Measurements from ENCODE around the gene SCTR. TPM values are rescaled to one million over a fixed set of nuclear protein-coding genes. Genes with fewer than 3 reads are reported as not detected.
A peak's percentile ranks its signal among the peaks of the same experiment; 100 is the strongest.

SCTR gene
- total RNA-seq, 1 experiment from 2014 or later = not detected

GRCh38 chr2:119494163-119494790, 30.0 kb downstream of the SCTR start:
- ATAC-seq = peak; percentile 49
- DNase-seq (ENCODE audit: low spot score) = no peak
- POLR2A ChIA-PET = interaction anchor here (0.7 kb wide), 1 partner anchor 114 kb away, joined by 4 read pairs; no protein-coding TSS in a partner anchor
- Mint-ChIP-seq H3K27ac (no peak overlapping the region), H3K9me3 (peaks cover 21% of the 10 kb centered on the region), H3K27me3 (ENCODE audit: low read depth) (peaks cover 13% of the 10 kb centered on the region), H3K4me3 (no peak overlapping the region), H3K36me3 (peaks cover 3% of the 10 kb centered on the region), H3K4me1 (peaks cover 9% of the 10 kb centered on the region)
- TF ChIP-seq FOXP4 (CRISPR knock-in tag; IDR thresholded peaks at IDR 0.05) (no peak), PRDM15 (CRISPR knock-in tag; IDR thresholded peaks at IDR 0.05) (no peak), TCF7 (CRISPR knock-in tag; IDR thresholded peaks at IDR 0.05; ENCODE audit: low read depth) (no peak), ZNF423 (CRISPR knock-in tag; IDR thresholded peaks at IDR 0.05) (no peak), ZNF671 (CRISPR knock-in tag; IDR thresholded peaks at IDR 0.05) (no peak), CDX4 (CRISPR knock-in tag; IDR thresholded peaks at IDR 0.05; ENCODE audit: borderline replicate concordance) (no peak), ZNF416 (CRISPR knock-in tag; IDR thresholded peaks at IDR 0.05) (no peak), ZNF396 (CRISPR knock-in tag; IDR thresholded peaks at IDR 0.05; ENCODE audit: borderline replicate concordance) (no peak), ZSCAN18 (CRISPR knock-in tag; IDR thresholded peaks at IDR 0.05) (no peak), KAT7 (CRISPR knock-in tag; IDR thresholded peaks at IDR 0.05; ENCODE audit: borderline replicate concordance) (no peak), NFE2L1 (CRISPR knock-in tag; IDR thresholded peaks at IDR 0.05) (no peak), OVOL2 (CRISPR knock-in tag; IDR thresholded peaks at IDR 0.05; ENCODE audit: borderline replicate concordance) (no peak)
- CTCF ChIA-PET = interaction anchor here (0.7 to 4.0 kb wide), 7 partner anchors 10 to 143 kb away, joined by 3 to 37 read pairs (median 3); partner anchors contain the start of gene SCTR

- CTCF ChIA-PET = interaction anchor here (7.9 kb wide), 1 partner anchor 15 kb away, joined by 72 read pairs; no protein-coding TSS in a partner anchor
- TF ChIP-seq NR2C2 (CRISPR knock-in tag; IDR thresholded peaks at IDR 0.05) = no peak
- no peak for TF ChIP-seq ZNF281 (CRISPR knock-in tag; IDR thresholded peaks at IDR 0.05)
- no peak for TF ChIP-seq ZNF671 (CRISPR knock-in tag; IDR thresholded peaks at IDR 0.05)
- no peak for TF ChIP-seq NR1H2 (CRISPR knock-in tag; IDR thresholded peaks at IDR 0.05)
- TF ChIP-seq MLX (CRISPR knock-in tag; IDR thresholded peaks at IDR 0.05) = no peak
- no peak for TF ChIP-seq ZNF263 (CRISPR knock-in tag; IDR thresholded peaks at IDR 0.05; ENCODE audit: low read depth)
- TF ChIP-seq RORB (CRISPR knock-in tag; IDR thresholded peaks at IDR 0.05) = no peak
- TF ChIP-seq NFYB (CRISPR knock-in tag; conservative IDR thresholded peaks at IDR 0.05; ENCODE audit: low read depth) = no peak
- TF ChIP-seq ZNF138 (CRISPR knock-in tag; conservative IDR thresholded peaks at IDR 0.05) = no peak
- no peak for TF ChIP-seq CREM (CRISPR knock-in tag; IDR thresholded peaks at IDR 0.05)
- no peak for TF ChIP-seq ZBTB21 (CRISPR knock-in tag; IDR thresholded peaks at IDR 0.05; ENCODE audit: borderline replicate concordance)
- no peak for TF ChIP-seq ATF3 (CRISPR knock-in tag; conservative IDR thresholded peaks at IDR 0.05)
Measured at GRCh38 chr2:119491776-119492525, 32.3 kb downstream of the SCTR start.

More at GRCh38 chr2:119491776-119492525, 32.3 kb downstream of the SCTR start:
- no peaks in the 10 kb centered on the region for H3K9me3 Mint-ChIP-seq
- H3K36me3 Mint-ChIP-seq = no peaks in the 10 kb centered on the region
- no peak for DNase-seq (ENCODE audit: low spot score)
- POLR2A ChIA-PET = no interaction called here
- H3K4me1 Mint-ChIP-seq = peaks cover 21% of the 10 kb centered on the region
- no peak overlapping the region for H3K4me3 Mint-ChIP-seq
- peak; percentile 64 for ATAC-seq
- H3K27me3 Mint-ChIP-seq (ENCODE audit: low read depth) = peaks cover 5% of the 10 kb centered on the region
- H3K27ac Mint-ChIP-seq = peak overlapping the region; percentile 58; the same call in 1 of the 2 replicates
